Fibroblast of skin of left quadriceps (primary cell): ENCODE results near the gene HDGFL2.

ENCODE experiments used
- DNase-seq, 2 experiments: peaks; one replicate each; pipeline ENCODE4 v3.0.0-alpha.2; 2013; ENCODE audit warnings: low read depth in 2 of 2

The HDGFL2 gene

GRCh38 chr19:4499318-4499717, 27.2 kb downstream of the HDGFL2 start:
- DNase-seq: no peak

- no peak for DNase-seq
Observed at GRCh38 chr19:4499855-4500254, 27.8 kb downstream of the HDGFL2 start.

- DNase-seq: no peak
Observed at GRCh38 chr19:4500841-4501591, 28.9 kb downstream of the HDGFL2 start.

GRCh38 chr19:4501691-4502090, 29.6 kb downstream of the HDGFL2 start:
- DNase-seq: no peak

- no peak for DNase-seq
Observed at GRCh38 chr19:4502282-4503131, 30.4 kb downstream of the HDGFL2 start.

- DNase-seq: no peak
Observed at GRCh38 chr19:4503132-4503824, 31.2 kb downstream of the HDGFL2 start.

GRCh38 chr19:4503825-4504170, 31.7 kb downstream of the HDGFL2 start:
- DNase-seq: no peak

GRCh38 chr19:4504297-4504701, 32.2 kb downstream of the HDGFL2 start:
- no peak for DNase-seq

- no peak for DNase-seq
Observed at GRCh38 chr19:4504891-4505569, 32.9 kb downstream of the HDGFL2 start.

- no peak for DNase-seq
Observed at GRCh38 chr19:4505570-4506448, 33.7 kb downstream of the HDGFL2 start.

GRCh38 chr19:4506449-4507149, 34.5 kb downstream of the HDGFL2 start:
- DNase-seq: peak; percentile 10 to 21

- DNase-seq: no peak
Observed at GRCh38 chr19:4507150-4507452, 35.0 kb downstream of the HDGFL2 start.

GRCh38 chr19:4507804-4508203, 35.7 kb downstream of the HDGFL2 start:
- no peak for DNase-seq

GRCh38 chr19:4508698-4509097, 36.6 kb downstream of the HDGFL2 start:
- no peak for DNase-seq

GRCh38 chr19:4510435-4511255, 38.5 kb downstream of the HDGFL2 start:
- DNase-seq: no peak

- DNase-seq: no peak
Observed at GRCh38 chr19:4511300-4512054, 39.4 kb downstream of the HDGFL2 start.

GRCh38 chr19:4512070-4512469, 40.0 kb downstream of the HDGFL2 start:
- DNase-seq: no peak

GRCh38 chr19:4513248-4513647, 41.2 kb downstream of the HDGFL2 start:
- DNase-seq: no peak

GRCh38 chr19:4515732-4516131, 43.6 kb downstream of the HDGFL2 start:
- no peak for DNase-seq
